Naive thymus-derived CD4-positive, alpha-beta T cell (primary cell): ENCODE measurements around the gene PLCL2. TPM values are rescaled to one million over a fixed set of nuclear protein-coding genes. Genes with fewer than 3 reads are reported as not detected.

Source experiments
- ATAC-seq: fragments of 150-1000 bp; cut with Tn5 transposase; 2 replicates; pipeline ENCODE4 v1.10.0; 2021; ENCODE audit warnings: mild to moderate bottlenecking, moderate library complexity
- CTCF ChIA-PET: fragments of 350-600 bp; sonication (Branson Sonifier 250); formaldehyde crosslinking; loops from one replicate; lab custom pipeline; 2021; ENCODE audit warnings: antibody characterized with exemption; lab: Charles Lee
- POLR2A ChIA-PET: fragments of 350-600 bp; sonication (Branson Sonifier 250); formaldehyde crosslinking; loops from one replicate; lab custom pipeline; 2021; ENCODE audit warnings: antibody characterized with exemption, inconsistent platforms; lab: Charles Lee
- DNase-seq, 9 donors: peaks; one replicate each; pipeline versions ENCODE4 v3.0.0 to v3.0.0-alpha.2; 2020 to 2022; ENCODE audit warnings: mixed read lengths in 1 of 9
- H3K27ac ChIP-seq: one replicate; pipeline ENCODE4 v1.7.0; 2013; ENCODE audit warnings: mild to moderate bottlenecking, low read depth, low read length, moderate library complexity
- H3K27me3 ChIP-seq, 2 donors: one replicate each; pipeline ENCODE4 v1.7.0; 2013; ENCODE audit warnings: low read length in 2 of 2, mild to moderate bottlenecking in 2 of 2, moderate library complexity in 2 of 2; ENCODE audit not compliant: control insufficient read depth in 2 of 2, insufficient read depth in 2 of 2
- H3K36me3 ChIP-seq, 3 experiments: 1 replicate in 2 of 3; 2 replicates in 1 of 3; pipeline ENCODE4 v1.7.0; 2013; ENCODE audit warnings: low read length in 3 of 3, mild to moderate bottlenecking in 3 of 3, moderate library complexity in 1 of 3; ENCODE audit not compliant: insufficient read depth in 3 of 3, control insufficient read depth in 2 of 3
- H3K4me1 ChIP-seq, 2 donors: one replicate each; pipeline ENCODE4 v1.7.0; 2013; ENCODE audit warnings: low read length in 2 of 2, mild to moderate bottlenecking in 2 of 2, moderate library complexity in 1 of 2; ENCODE audit not compliant: control insufficient read depth in 2 of 2, insufficient read depth in 2 of 2
- H3K4me3 ChIP-seq: 2 replicates; pipeline ENCODE4 v1.7.0; 2013; ENCODE audit warnings: mild to moderate bottlenecking, low read length
- H3K9me3 ChIP-seq, 3 experiments: 1 replicate in 2 of 3; 2 replicates in 1 of 3; pipeline ENCODE4 v1.7.0; 2013; ENCODE audit warnings: low read length in 3 of 3; ENCODE audit not compliant: control insufficient read depth in 2 of 3
- H3K27ac Mint-ChIP-seq, 9 donors: one replicate each; pipeline ENCODE4 v1.8.0; 2020 to 2022; ENCODE audit warnings: mixed read lengths in 9 of 9, mild to moderate bottlenecking in 8 of 9, moderate library complexity in 5 of 9, inconsistent platforms in 2 of 9
- H3K27me3 Mint-ChIP-seq, 5 donors: one replicate each; pipeline ENCODE4 v1.8.0; 2021 to 2022; ENCODE audit warnings: mixed read lengths in 5 of 5, mild to moderate bottlenecking in 1 of 5
- H3K36me3 Mint-ChIP-seq, 5 donors: one replicate each; pipeline ENCODE4 v1.8.0; 2020 to 2022; ENCODE audit warnings: mixed read lengths in 5 of 5, mild to moderate bottlenecking in 3 of 5, inconsistent platforms in 1 of 5
- H3K4me1 Mint-ChIP-seq, 7 donors: one replicate each; pipeline ENCODE4 v1.8.0; 2020 to 2022; ENCODE audit warnings: mixed read lengths in 7 of 7, mild to moderate bottlenecking in 3 of 7, inconsistent platforms in 1 of 7
- H3K4me3 Mint-ChIP-seq, 10 donors: one replicate each; pipeline ENCODE4 v1.8.0; 2020 to 2022; ENCODE audit warnings: mild to moderate bottlenecking in 10 of 10, mixed read lengths in 10 of 10, moderate library complexity in 6 of 10, inconsistent platforms in 2 of 10
- H3K9me3 Mint-ChIP-seq, 11 donors: one replicate each; pipeline ENCODE4 v1.8.0; 2020 to 2022; ENCODE audit warnings: mixed read lengths in 11 of 11, mild to moderate bottlenecking in 4 of 11, inconsistent platforms in 1 of 11, moderate library complexity in 1 of 11
- intact Hi-C, 2 donors: fragments of 100-400 bp; cut with micrococcal nuclease; formaldehyde crosslinking; loops; one replicate each; pipeline ENCODE4 v1.15.1; 2023
- polyA plus RNA-seq, 2 donors: library from polyadenylated mRNA; unstranded; fragments of 300-500 nt; fragmentation: Illumina TruSeq; gene quantifications; one replicate each; pipeline ENCODE4 v1.2.3, GENCODE V29; 2021
- total RNA-seq, 6 experiments: library from RNA in 5 of 6; stranded (reverse) in 5 of 6; gene quantifications; 1 replicate in 5 of 6; 2 replicates in 1 of 6; pipeline ENCODE4 v1.2.3 and lab custom pipeline; 2021 to 2026

PLCL2 gene
- total and polyA plus RNA-seq, 7 experiments from 2014 or later = 48.9 to 90.8 (median 64.1) TPM

DNA sequence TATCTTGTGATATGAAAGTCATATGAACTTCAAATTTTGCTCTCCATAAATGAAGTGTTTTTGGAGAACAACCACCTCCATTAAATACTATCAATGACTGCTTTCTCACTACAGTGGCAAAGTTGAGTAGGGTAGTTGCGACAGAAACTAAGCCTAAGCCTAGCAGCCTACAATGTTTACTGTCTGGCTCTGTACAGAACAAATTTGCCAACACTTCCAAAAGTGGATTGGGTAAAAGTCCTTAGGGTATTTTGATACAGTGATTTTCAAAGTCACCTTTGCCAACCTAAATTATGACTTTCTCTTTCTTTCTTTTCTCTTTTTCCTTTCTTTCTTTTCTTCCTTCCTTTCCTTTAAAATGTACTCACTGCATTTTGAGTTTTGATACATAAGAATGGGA, 142.6 kb downstream of the PLCL2 start:
- no peaks in the 10 kb centered on the region for H3K36me3 ChIP-seq
- ATAC-seq (no peak), DNase-seq (no peak)
- no peak overlapping the region for H3K27ac ChIP-seq
- POLR2A ChIA-PET = interaction anchor here (0.6 kb wide), 1 partner anchor 321 kb away, joined by 3 read pairs; no protein-coding TSS in a partner anchor
- no peak overlapping the region for H3K4me3 ChIP-seq
- H3K27me3 Mint-ChIP-seq = no peaks in the 10 kb centered on the region
- H3K9me3 Mint-ChIP-seq = no peaks in the 10 kb centered on the region
- CTCF ChIA-PET = no interaction called here
- H3K36me3 Mint-ChIP-seq = peaks cover 0 to 35% (median 17%) of the 10 kb centered on the region in 5 donors
- H3K4me1 Mint-ChIP-seq = peaks cover 44 to 93% (median 84%) of the 10 kb centered on the region in 7 donors
- intact Hi-C loops = loop anchor here in 1 of 2 donors (2.0 kb wide), 1 partner anchor 17 kb away; no protein-coding TSS in a partner anchor
- no peak overlapping the region for H3K4me3 Mint-ChIP-seq
- peak overlapping the region in 3 of 9 donors; percentile 23 to 59 (median 24) for H3K27ac Mint-ChIP-seq
- no peaks in the 10 kb centered on the region for H3K27me3 ChIP-seq
- H3K4me1 ChIP-seq = peaks cover 17 to 25% of the 10 kb centered on the region in 2 donors
- no peaks in the 10 kb centered on the region for H3K9me3 ChIP-seq

GRCh38 chr3:17028363-17028762, 143.6 kb downstream of the PLCL2 start:
- Histone ChIP-seq H3K27me3 (no peaks in the 10 kb centered on the region), H3K27ac (no peak overlapping the region), H3K9me3 (no peaks in the 10 kb centered on the region), H3K4me3 (no peak overlapping the region), H3K36me3 (no peaks in the 10 kb centered on the region), H3K4me1 (peaks cover 7 to 29% of the 10 kb centered on the region in 2 donors)
- Mint-ChIP-seq H3K27me3 (no peaks in the 10 kb centered on the region), H3K27ac (peak overlapping the region in 5 of 9 donors; percentile 39 to 77 (median 57)), H3K36me3 (peaks cover 0 to 27% (median 11%) of the 10 kb centered on the region in 5 donors), H3K4me1 (peaks cover 45 to 93% (median 84%) of the 10 kb centered on the region in 7 donors), H3K9me3 (no peaks in the 10 kb centered on the region), H3K4me3 (no peak overlapping the region)
- no peak for ATAC-seq
- intact Hi-C loops = no loop called here
- CTCF ChIA-PET = no interaction called here
- DNase-seq = no peak
- POLR2A ChIA-PET = no interaction called here

GRCh38 chr3:17030438-17030837, 145.7 kb downstream of the PLCL2 start:
- intact Hi-C loops = loop anchor here (2.0 to 5.0 kb wide), 6 partner anchors 47 to 430 kb away; no protein-coding TSS in a partner anchor
- POLR2A ChIA-PET = no interaction called here
- Histone ChIP-seq H3K27me3 (no peaks in the 10 kb centered on the region), H3K9me3 (no peaks in the 10 kb centered on the region), H3K27ac (no peak overlapping the region), H3K4me3 (no peak overlapping the region), H3K4me1 (peaks cover 0 to 29% of the 10 kb centered on the region in 2 donors), H3K36me3 (no peaks in the 10 kb centered on the region)
- peak overlapping the region in 7 of 9 donors; percentile 16 to 80 (median 40) for H3K27ac Mint-ChIP-seq
- H3K9me3 Mint-ChIP-seq = peaks cover 0 to 2% (median 0%) of the 10 kb centered on the region in 11 donors
- peaks cover 0 to 24% (median 11%) of the 10 kb centered on the region in 5 donors for H3K36me3 Mint-ChIP-seq
- peaks cover 45 to 93% (median 85%) of the 10 kb centered on the region in 7 donors for H3K4me1 Mint-ChIP-seq
- peak overlapping the region in 5 of 10 donors; percentile 10 to 41 (median 18) for H3K4me3 Mint-ChIP-seq
- CTCF ChIA-PET = interaction anchor here (0.8 to 1.1 kb wide), 2 partner anchors 102 to 146 kb away, joined by 3 to 4 read pairs; partner anchors contain the start of gene PLCL2
- DNase-seq = peak in 1 of 9 donors; percentile 16
- no peak for ATAC-seq
- H3K27me3 Mint-ChIP-seq = no peaks in the 10 kb centered on the region

DNA sequence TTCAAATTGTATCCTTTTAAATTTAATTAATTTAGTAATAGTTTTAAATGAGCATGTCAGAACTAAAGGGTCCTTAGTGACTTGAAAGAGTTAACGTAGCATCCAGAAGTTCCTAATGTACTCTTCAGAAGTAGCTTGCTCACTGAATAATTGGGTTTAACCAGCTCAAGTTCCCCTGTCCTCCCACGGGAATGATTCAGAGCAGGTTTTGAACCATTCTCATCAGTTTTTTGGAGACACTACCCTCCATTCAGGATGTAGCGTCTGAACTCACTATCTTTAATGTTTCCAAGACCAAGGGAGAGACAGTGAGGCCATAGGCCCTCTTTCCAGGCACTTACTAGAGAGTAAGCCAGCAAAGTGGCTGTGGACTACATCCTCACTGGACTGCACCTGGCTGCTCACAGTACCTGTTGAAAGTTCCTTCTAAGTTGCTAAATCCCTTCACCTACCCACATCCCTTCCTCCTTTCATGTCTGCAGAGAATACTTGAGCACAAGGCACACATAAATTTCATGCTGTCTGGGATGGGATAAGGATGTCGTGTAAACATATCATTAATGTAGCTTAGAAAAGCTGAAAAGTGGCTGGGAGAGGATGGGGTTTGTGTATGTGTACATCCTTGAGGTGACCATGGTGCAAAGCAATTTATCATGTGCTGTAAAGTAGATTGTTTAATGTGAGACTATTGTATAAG, 146.3 kb downstream of the PLCL2 start:
- H3K9me3 Mint-ChIP-seq = peaks cover 0 to 2% (median 0%) of the 10 kb centered on the region in 11 donors
- intact Hi-C loops = loop anchor here (1.0 to 5.0 kb wide), 7 partner anchors 9 to 430 kb away; no protein-coding TSS in a partner anchor
- peaks cover 0 to 24% (median 15%) of the 10 kb centered on the region in 5 donors for H3K36me3 Mint-ChIP-seq
- ChIA-PET POLR2A (no interaction called here), CTCF (interaction anchor here (0.6 to 1.1 kb wide), 3 partner anchors 103 to 222 kb away, joined by 3 to 4 read pairs (median 3); partner anchors contain the start of gene PLCL2)
- no peak for ATAC-seq
- H3K27ac ChIP-seq = no peak overlapping the region
- H3K4me1 ChIP-seq = peaks cover 0 to 24% of the 10 kb centered on the region in 2 donors
- H3K4me3 ChIP-seq = no peak overlapping the region
- H3K4me3 Mint-ChIP-seq = peak overlapping the region in 2 of 10 donors; percentile 5 to 36
- H3K9me3 ChIP-seq = no peaks in the 10 kb centered on the region
- H3K4me1 Mint-ChIP-seq = peaks cover 50 to 93% (median 80%) of the 10 kb centered on the region in 7 donors
- H3K27me3 ChIP-seq = no peaks in the 10 kb centered on the region
- no peak for DNase-seq
- no peaks in the 10 kb centered on the region for H3K27me3 Mint-ChIP-seq
- peak overlapping the region in 2 of 9 donors; percentile 7 to 32 for H3K27ac Mint-ChIP-seq
- H3K36me3 ChIP-seq = no peaks in the 10 kb centered on the region

DNA sequence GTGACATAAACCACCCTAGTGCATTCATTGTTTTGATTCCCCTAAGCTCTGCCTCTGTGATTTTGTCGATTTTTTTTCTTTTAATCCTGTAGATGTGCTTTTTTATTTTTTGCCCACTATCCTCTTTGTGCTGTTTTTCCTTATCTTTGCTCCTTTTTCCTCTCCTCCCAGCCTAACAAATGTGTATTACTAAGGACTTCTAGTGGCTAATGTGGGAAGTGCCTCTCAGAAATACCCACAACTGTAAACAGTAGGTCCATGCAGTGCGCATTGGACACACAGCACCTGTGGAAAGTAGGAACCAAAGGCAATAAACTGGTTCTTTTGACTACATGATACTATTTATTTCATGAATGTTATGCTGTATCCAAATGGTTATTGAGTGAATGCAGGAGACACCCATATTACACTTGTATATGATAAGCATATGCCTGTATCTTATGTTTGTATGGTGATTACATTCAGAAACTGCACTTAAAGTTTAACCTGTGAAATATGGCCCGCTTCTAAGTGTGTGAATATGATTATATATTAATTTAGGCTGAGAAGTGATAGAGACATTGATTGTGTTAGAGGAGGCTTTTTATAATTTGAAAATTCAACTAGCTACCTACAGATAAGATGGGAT, 147.8 kb downstream of the PLCL2 start:
- H3K4me3 Mint-ChIP-seq = peak overlapping the region in 1 of 10 donors; percentile 11
- ATAC-seq (no peak), DNase-seq (no peak)
- peak overlapping the region in 7 of 9 donors; percentile 4 to 60 (median 17) for H3K27ac Mint-ChIP-seq
- no peaks in the 10 kb centered on the region for H3K27me3 Mint-ChIP-seq
- no peaks in the 10 kb centered on the region for H3K27me3 ChIP-seq
- peaks cover 0 to 24% (median 19%) of the 10 kb centered on the region in 5 donors for H3K36me3 Mint-ChIP-seq
- no peak overlapping the region for H3K4me3 ChIP-seq
- peaks cover 0 to 2% (median 0%) of the 10 kb centered on the region in 11 donors for H3K9me3 Mint-ChIP-seq
- no peaks in the 10 kb centered on the region for H3K36me3 ChIP-seq
- peaks cover 48 to 90% (median 80%) of the 10 kb centered on the region in 7 donors for H3K4me1 Mint-ChIP-seq
- H3K27ac ChIP-seq = no peak overlapping the region
- peaks cover 0 to 24% of the 10 kb centered on the region in 2 donors for H3K4me1 ChIP-seq
- CTCF ChIA-PET = no interaction called here
- H3K9me3 ChIP-seq = no peaks in the 10 kb centered on the region
- intact Hi-C loops = loop anchor here (1.0 to 5.0 kb wide), 6 partner anchors 45 to 430 kb away; partner anchors contain the start of gene PLCL2 (in 1 of the 2)
- POLR2A ChIA-PET = no interaction called here

- Histone ChIP-seq H3K27ac (no peak overlapping the region), H3K27me3 (no peaks in the 10 kb centered on the region), H3K9me3 (no peaks in the 10 kb centered on the region), H3K4me1 (peaks cover 0 to 24% of the 10 kb centered on the region in 2 donors), H3K36me3 (no peaks in the 10 kb centered on the region), H3K4me3 (no peak overlapping the region)
- H3K4me1 Mint-ChIP-seq = peaks cover 47 to 84% (median 68%) of the 10 kb centered on the region in 7 donors
- DNase-seq = no peak
- intact Hi-C loops = loop anchor here (2.0 to 5.0 kb wide), 5 partner anchors 44 to 431 kb away; no protein-coding TSS in a partner anchor
- H3K4me3 Mint-ChIP-seq = peak overlapping the region in 2 of 10 donors; percentile 0 to 48
- peaks cover 0 to 2% (median 0%) of the 10 kb centered on the region in 11 donors for H3K9me3 Mint-ChIP-seq
- ATAC-seq = peak; percentile 61
- ChIA-PET CTCF (no interaction called here), POLR2A (no interaction called here)
- H3K27ac Mint-ChIP-seq = peak overlapping the region in 3 of 9 donors; percentile 29 to 62 (median 57)
- no peaks in the 10 kb centered on the region for H3K27me3 Mint-ChIP-seq
- peaks cover 0 to 24% (median 19%) of the 10 kb centered on the region in 5 donors for H3K36me3 Mint-ChIP-seq
These were observed 148.9 kb downstream of the PLCL2 start for GRCh38 chr3:17033516-17034168.
